Measurements from ENCODE around the gene BANK1.

Gene BANK1

DNA sequence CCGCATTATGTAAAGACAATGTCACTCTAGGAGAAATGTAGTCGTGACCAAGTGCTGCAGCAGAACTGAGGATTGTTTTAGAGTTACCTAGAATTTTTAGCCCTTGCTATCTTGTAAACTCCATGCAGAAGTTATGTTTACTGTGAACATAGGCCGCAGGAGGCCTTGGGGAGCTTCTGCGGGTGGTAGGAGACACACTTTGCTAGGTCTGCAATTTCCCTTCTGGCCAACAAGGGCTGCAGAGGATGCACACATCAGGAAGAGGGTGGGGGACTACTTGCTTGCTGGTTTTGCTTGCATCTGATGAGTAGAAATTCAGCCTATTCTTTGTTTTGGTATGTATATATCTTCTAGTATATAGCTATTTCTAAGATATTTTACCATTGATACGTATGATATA, 23.1 kb downstream of the BANK1 start:
- no peak for DNase-seq (ENCODE audit: low read depth)

DNA sequence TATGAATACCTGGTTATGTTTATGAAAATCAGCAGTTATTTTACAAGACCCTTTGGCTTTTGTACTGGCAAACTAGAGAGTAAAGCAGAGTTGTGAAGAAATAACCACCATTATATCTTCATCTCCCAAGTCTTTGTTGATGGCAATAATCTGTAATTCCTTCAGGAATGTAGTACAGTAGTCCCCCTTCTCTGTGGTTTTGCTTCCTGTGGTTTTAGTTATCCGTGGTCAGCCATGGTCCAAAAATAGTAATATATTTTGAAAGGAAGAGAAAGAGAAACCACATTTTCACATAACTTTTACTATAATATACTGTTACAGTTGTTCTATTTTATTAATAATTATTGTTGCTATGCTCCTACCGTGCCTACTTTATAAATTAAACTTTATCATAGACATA, 27.8 kb downstream of the BANK1 start:
- no peak for DNase-seq (ENCODE audit: low read depth)

DNA sequence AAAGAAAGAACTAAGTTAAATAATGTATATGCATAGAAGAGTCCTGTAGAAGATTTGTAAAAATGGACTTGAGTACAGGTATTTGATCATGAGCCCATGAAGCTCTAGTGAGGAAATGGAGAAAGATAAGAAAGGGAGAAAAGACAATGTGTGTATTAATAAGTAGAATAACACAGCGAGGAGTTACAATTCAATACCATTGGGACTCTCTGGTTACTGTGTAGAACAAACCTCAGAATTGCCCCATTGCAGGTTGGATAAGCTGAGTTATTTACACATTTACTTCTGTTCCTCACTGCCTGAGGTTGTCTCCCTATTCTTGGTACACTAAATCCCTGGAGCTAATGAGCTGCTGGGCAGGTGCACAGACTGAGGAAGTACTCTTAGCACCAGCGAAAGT, 33.3 kb downstream of the BANK1 start:
- DNase-seq (ENCODE audit: low read depth): no peak

DNA sequence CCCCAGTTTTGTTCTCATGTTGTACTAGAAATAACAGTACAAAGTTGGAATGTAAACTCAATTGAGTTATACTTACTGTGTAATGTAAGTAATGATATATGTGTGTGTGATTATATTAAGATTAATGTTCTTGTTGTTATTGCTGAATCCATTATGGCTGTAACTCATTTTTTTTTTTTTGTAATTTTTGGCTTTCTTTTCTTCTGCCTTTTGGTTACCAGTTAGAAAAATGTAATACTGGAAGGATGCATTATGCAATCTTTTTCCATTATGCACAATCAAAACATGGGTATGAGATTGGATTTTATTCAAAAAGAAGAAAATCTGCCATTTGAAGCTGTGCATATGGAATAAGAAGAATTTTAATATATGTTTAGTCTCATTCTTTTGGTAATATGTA, 34.0 kb downstream of the BANK1 start:
- no peak for DNase-seq (ENCODE audit: low read depth)

DNA sequence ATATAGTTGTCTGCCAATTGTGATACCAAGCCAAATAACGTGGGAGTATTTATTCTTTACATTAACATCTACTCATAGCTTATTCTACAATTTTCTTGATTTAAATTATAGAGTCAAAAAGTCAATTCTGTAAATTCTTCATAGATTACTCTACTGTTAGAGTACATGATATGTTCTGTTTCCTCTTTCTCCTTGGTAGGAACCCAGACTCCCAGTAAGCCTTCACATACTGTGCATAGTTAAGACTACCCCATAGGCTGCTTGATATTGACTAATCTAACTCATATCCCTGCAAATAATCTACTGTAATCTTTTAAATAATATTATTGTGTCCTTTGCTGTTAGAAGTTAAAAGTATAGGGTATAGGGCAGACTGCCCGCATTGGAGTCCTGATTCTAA, 35.4 kb downstream of the BANK1 start:
- no peak for DNase-seq (ENCODE audit: low read depth)

DNA sequence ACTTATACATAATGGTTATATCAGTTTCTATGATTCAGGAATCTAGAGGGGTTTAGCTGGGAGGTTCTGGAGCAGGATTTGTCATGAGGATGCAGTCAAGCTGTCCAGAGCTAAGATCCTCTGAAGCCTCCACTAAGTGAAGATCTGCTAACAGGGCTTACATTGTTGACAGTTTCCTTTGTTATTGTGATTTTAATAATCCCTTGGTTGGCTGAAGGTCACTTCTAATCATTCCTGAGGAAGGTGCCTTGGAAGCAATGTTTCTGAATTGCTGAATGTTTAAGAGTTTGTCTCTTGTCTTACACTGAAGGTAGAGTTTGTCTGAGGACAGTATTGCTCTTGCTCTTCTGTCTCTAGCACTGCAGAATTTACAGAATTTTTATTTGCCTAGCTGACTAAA, 41.3 kb downstream of the BANK1 start:
- DNase-seq (ENCODE audit: low read depth): no peak

DNA sequence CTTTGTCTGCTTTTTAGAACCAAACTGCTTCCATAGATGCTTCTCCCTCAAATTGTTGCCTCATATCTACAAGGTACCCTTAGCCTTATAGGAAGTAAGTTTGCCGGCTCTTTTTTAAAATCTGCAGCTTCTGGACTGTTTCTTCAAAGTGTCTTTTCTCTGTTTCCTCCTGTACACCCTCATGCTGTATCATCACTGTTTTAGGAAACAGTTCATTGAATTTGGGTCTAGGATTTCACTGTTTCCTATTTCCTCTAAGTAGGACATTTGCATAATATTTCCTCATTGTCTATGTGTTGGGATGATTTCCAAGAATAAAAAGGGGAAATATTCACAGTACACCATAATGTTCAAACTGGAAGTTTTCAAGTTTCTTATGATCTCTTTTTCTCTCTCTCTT, 43.0 kb downstream of the BANK1 start:
- DNase-seq (ENCODE audit: low read depth): no peak

DNA sequence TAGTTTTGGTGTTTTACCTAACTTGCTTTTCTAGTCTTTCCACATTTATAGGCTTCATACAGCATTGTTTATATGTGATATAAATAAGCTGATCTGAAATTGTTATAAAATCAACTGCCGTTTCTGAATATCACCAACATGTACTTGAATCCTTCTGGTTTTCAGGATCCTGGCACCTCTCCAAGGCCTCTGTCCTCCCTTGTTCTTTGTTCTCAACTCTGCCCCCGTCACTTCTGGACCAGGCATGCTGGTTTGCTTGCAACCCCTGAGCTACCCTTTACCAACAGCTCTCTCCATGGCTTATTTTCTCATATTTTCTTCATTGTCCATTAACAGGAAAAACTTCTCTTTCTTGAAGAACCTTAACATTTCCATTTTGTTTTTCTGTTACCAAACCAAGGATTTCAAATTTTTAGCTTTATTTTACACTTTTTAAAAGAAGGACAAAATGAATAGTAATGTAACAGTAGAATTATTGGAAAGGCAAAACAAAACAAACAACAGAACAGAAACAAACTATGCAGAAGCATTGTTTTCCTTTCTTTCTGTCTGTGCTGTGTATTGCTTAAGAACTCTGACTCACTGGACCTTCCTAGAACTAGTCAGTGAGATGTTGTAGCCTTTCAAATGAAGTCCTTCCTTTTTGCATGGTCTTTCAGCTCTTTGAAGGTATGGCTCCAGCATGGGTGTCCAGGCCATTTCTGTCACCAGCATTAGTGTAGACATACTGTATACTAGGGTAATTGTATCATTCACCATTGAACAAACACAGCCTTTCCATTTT, 44.8 kb downstream of the BANK1 start:
- no peak for DNase-seq (ENCODE audit: low read depth)

DNA sequence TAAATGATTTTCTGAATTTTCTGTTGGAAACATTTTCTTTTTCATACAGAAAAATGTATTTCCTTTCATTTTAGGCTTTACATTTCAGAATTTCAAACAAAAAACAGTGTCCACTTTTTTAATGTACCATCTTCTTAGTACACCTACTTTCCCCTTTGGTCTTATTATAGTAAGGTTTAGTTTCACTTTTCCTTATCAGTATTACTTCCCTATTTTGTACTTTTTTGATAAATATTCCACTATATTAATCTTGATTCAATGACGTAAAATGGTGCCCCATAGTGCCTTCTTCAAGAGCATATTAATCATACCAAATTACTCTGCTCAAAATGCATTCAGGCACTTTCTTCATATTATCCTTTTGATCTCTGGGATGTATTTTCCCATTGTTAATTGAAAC, 52.5 kb downstream of the BANK1 start:
- DNase-seq (ENCODE audit: low read depth): no peak

DNA sequence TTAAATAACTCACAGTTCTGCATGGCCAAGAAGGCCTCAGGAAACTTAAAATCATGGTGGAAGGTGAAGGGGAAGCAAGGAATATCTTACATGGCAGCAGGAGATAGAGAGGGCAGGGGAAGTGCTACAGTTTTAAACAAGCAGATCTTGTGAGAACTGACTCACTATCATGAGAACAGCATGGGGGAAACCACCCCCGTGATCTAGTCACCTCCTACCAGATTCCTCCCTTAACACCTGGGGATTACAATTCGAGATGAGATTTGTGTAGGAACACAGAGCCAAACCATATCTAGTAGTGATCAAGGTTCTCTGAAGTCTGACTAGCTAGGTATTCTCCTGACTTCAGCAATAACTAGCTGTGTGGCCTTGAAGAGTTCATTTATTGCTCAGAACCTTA, 56.0 kb downstream of the BANK1 start:
- DNase-seq (ENCODE audit: low read depth): no peak

DNA sequence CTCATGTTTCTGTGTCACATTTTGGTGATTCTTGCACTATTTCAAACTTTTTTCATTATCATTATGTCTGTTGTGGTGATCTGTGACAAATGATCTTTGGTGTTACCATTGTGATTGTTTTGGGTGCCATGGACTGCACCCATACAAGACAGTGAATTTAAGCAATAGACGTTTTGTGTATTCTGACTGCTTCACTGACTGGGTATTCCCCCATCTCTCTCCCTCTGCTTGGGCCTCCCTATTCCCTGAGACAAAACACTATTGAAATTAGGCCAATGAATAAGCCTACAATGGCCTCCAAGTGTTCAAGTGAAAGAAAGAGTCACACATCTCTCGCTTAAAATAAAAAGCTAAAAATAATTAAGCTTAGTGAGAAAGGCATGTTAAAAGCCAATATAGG, 60.2 kb downstream of the BANK1 start:
- DNase-seq (ENCODE audit: low read depth): no peak

DNA sequence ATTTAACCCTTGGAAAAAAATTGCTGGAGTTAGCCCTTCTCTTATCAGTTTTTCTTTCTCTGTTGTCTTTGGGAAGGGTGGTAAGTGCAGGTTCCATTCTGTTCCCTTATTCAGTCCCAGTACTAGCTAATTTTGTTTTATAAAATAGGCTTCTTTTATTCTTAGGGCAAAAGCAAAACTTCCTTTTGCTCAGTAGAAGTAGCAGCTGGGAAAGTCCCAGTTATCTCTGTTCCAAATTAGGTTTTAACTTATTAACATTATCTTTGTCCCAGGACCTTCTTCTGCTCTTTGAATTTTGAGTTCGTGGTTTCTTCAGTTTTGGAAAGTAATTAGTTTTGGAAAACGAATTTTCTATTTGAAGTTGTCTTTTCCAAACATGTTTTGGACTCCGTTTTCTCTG, 61.1 kb downstream of the BANK1 start:
- DNase-seq (ENCODE audit: low read depth): no peak

DNA sequence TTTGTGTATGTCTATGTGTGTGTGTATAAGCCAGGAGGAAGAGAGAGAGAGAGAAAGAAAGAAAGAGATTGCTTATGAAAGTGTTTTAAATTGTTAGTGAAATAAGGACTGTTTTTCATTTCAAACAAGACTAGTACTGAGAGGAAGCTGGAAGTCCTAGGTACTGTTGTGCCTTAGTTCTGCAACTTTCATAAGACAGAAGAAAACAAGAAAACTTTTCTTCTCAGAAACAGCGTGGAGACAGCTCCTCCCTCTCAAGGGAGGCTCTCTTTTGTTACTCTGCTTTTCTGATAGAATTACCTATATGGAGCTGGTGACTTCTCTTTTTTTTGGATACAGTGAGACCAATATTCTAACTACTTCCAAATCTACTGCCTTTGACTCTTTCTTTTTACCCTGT, 62.5 kb downstream of the BANK1 start:
- DNase-seq (ENCODE audit: low read depth): no peak

DNA sequence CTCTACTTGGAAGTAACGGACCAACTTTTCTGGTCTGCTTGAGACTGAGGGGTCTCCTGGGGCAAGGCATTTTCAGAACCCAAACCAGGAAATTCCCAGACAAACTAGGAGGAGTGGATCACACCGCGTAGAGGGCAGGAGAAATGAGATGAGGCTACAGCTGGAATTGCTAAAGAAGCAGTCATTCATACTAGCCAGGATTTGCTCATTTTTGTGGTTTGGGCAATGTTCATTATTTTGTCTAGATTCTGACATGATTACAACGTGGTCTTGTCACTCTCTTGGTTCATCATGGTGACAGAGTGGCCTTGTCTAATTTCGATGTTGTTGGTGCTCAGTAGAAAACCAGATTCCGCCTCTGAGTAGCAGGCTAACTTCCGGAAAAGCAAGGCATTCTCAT, 63.2 kb downstream of the BANK1 start:
- no peak for DNase-seq (ENCODE audit: low read depth)

DNA sequence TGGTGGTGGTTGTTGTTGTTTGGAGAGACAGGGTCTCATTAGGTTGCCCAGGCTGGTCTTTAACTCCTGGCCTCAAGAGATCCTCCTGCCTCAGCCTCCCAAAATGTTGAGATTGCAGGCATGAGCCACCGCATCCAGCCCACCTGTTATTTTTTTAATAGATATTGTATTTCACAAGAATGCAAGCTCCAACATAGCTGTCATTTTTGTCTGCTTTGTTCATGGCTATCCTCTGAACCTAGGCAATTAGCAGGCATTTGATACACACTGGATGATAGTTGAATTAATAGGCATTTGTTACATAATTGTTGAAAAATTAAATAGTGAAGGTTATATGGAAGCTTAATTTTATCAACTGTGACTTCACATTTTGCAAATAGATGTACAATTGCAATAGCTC, 64.7 kb downstream of the BANK1 start:
- DNase-seq (ENCODE audit: low read depth): no peak

DNA sequence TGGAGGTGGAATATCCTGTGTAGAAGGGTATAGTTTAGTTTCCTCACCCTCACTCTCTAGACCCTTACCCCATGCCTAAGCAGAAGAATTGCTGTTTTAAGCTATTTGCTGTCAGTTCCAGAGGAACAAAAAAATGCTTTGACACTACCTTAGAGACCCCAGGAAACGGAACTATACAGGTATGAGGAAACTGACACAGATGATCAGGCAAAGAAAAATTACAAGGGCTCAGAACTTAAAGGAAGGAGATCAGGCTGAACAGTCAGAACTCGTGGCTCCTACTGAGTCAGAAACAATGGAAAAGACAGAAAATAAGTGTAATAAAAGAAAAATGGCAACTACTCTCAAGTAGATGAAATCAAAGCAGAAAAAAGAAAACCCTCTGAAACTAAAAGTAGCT, 65.6 kb downstream of the BANK1 start:
- DNase-seq (ENCODE audit: low read depth): no peak

DNA sequence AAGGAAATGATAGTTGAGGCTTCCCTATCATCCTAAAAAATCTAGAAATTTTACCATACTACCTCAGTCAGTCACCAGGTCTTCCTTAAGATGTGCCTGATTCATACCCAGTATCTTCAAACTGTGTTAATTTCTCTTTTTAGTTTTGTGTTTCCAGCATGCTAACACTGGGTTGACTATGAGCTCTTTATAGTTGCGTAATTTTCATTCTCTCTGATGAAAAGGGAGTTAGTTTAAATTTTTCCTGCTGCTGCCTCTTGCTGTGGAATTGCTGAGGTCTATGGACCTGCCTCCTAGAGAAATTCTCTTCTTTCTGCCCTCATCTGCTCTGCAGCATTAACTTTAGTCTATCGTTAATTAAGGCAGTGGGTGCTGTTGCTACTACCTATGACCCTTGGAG, 66.6 kb downstream of the BANK1 start:
- DNase-seq (ENCODE audit: low read depth): no peak

DNA sequence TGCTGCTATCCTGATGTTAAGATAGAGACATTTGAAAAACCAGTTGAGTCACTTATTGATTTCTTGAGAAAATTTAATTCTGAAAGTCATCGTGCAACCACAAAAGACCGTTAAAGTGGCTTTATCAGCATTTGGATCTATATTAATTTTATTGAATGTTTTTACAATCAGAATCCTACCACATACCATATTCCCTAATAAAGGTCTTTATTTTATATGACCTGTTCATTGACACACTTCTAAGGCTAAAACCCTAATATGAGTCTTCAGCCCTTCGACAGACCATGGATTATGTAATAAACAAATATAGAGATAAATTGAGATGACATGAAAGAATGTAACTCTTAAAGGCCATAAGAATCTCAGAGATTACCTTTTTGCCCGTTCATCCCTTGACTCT, 68.1 kb downstream of the BANK1 start:
- no peak for DNase-seq (ENCODE audit: low read depth)

DNA sequence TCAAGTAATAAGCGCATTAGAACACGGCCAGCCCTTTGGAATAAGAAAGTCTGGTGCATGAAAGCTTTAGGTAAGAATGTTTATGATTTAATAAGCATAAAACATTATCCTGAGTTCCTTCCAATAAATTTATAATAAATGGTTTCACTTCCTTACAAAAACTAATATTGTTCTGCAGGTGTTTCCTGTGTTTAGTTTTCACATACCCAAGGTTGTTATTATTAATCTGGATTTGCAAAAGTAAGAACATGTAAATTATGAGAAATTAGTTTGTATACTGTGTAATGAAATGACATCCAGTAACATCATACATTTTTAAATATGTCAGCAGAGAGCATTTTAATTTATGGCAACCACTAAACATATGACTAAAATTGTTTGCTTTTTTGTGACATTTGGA, 72.1 kb downstream of the BANK1 start:
- DNase-seq (ENCODE audit: low read depth): no peak

DNA sequence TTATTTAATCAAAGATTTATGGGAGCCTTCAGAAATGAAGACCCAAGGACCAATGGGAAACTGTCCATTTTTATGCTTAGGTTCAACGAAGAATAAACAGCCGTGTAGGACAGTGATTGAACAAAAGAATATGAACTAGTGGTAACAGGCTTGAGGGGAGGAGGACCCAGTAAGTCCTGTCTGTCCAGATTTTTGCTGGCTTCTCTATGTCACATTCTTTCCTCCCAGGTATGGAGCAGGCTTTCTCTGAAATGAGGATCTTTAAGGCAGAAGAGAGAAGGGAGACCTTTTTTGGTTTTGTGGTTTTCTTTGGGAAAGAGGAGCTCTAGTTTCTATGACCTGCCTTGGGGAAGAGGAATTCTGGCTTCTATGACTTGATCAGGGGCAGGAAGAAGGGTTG, 74.1 kb downstream of the BANK1 start:
- no peak for DNase-seq (ENCODE audit: low read depth)

DNA sequence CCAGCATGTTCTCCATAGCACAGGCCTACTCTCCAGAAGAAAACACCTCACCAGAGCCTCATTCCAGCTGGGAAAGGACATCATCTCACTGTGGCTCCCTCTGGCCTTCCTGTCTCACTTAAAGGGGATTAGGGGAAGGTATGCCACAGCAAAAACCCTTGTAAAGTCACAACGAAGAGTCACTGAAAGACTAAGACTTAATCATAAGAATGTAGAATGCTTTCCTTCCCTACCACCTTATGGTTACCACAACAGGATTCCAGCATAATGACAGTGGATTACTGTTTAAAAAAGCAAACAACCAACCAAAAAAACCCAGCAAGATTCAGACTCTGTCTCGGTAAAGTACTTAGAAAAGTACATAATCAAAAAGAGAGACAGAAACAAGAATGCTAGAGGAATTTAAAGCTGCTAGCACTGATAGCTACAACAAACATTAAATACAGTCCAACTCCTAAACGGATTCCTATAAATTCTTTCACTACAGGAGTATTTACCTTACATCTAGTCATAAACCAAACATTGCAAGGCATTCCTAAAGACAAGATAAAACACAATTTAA, 75.1 kb downstream of the BANK1 start:
- no peak for DNase-seq (ENCODE audit: low read depth)

DNA sequence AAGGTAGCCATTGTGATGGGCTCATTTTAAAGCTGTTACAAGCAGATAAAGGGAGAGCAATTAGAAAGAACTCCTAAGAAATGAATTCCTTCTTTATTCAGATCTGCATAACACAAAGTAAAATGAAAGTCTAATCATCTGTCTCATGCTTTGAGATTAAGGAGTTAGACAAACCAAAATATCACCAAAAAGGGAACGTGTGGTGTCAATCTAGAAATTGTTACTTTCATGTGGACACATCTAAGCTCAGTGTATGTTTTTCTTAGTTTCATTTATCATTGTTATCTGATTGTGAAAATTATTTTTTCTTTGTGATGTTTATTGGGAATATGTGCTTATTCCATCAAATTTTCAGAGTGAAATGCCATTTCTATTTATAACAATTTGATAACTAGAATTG, 80.3 kb downstream of the BANK1 start:
- DNase-seq (ENCODE audit: low read depth): no peak

DNA sequence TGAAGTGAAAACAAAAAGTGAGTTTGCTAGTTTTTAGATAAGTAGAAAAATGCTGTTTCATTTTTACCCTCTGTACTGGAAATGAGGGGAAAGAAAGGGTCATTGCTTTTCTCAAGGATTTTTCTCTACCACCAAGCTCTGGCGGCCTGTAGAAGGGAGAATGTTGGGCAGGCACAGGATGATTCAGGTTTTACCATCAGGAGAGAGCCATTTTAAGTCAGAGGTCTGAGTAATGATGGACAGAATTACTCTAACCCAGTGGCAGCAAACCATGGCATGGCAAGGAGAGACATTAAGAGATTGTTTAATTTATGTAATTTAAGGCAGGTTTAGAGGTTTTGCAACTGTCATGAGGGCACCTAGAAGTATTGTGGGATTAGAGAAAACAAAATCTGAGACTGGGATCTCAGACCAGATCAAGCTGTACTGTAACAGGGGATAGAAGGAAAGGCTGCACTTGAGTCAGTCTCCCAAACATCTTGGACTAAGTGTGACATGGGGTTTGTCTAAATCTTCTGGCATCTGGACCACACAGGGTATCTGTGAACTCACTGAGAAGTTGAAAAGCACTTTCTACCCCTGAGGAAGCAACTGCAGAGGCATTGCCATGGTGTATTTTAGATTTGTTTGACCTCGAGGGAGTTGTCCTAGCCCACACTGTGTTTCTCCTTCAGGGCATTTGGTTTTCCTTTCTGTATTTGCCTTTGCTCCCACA, 81.6 kb downstream of the BANK1 start:
- no peak for DNase-seq (ENCODE audit: low read depth)

DNA sequence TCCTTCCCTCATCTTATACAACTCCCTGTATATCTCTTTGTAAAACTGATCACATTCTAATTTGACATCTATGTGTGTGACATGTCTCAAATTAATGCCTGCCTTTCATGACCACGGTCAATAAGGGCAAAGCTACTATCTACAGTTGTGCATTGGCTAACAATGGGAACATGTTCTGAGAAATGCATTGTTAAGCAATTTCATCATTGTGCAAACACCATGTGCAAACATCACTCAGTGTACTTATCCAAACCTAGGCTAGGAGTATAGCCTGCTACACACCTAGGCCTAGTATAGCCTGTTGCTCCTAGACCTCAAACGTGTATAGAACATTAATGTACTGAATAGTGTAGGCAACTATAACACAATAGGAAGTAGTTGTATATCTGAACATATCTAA, 95.0 kb downstream of the BANK1 start:
- no peak for DNase-seq (ENCODE audit: low read depth)
